ENCODE measurements around the gene NET1.

GRCh38 chr10:5395168-5395567 lies 17.2 kb upstream of the NET1 start:
- TF ChIP-seq CTCF (IDR thresholded peaks at IDR 0.05): no peak
- no peak for TF ChIP-seq EP300 (IDR thresholded peaks at IDR 0.05)
- TF ChIP-seq POLR2AphosphoS5 (IDR thresholded peaks at IDR 0.05): no peak
- TF ChIP-seq POLR2A (IDR thresholded peaks at IDR 0.05): no peak

All from stomach (tissue), 4 donors.